HCT116 (cell line): ENCODE results near the gene RBM19. TPM values are rescaled to one million over a fixed set of nuclear protein-coding genes. Genes with fewer than 3 reads are reported as not detected.

Experiments
- ATAC-seq: fragments of 200-7000 bp; cut with Tn5 transposase; 2 replicates; pipeline ENCODE4 v1.9.1; 2020; ENCODE audit warnings: mild to moderate bottlenecking, moderate library complexity
- BruUV-seq: library from RNA; stranded (reverse); fragments of 400-500 nt; replicated peaks from 2 replicates; lab custom pipeline; 2021; lab: Mats Ljungman, UMichigan
- CTCF ChIA-PET: fragments of 300-600 bp; sonication (Branson Sonifier 250); formaldehyde crosslinking; loops from one replicate; lab custom pipeline; 2021; ENCODE audit warnings: antibody characterized with exemption; lab: Charles Lee
- POLR2A ChIA-PET: fragments of 300-600, 350-600 bp; sonication (Branson Sonifier 250); formaldehyde crosslinking; loops from one replicate; lab custom pipeline; 2021; ENCODE audit warnings: antibody characterized with exemption; lab: Charles Lee
- RAD21 ChIA-PET, 2 experiments: fragments of 300-600 bp; sonication (Branson Sonifier 250); formaldehyde crosslinking; loops; one replicate each; lab custom pipeline; 2023; ENCODE audit warnings: low total read pairs in 2 of 2; ENCODE audit not compliant: uncharacterized antibody in 2 of 2, unreplicated experiment in 2 of 2, low non-redundant PET in 1 of 2; lab: Charles Lee
- DNase-seq: peaks from one replicate; pipeline ENCODE4 v3.0.0-alpha.2; 2010; ENCODE audit warnings: low read depth, low spot score
- H2AFZ ChIP-seq: fragments of 200-600 bp; shearing (Covaris generic), sonication (generic); 2 replicates; pipeline ENCODE4 v1.6.1; 2017; ENCODE audit warnings: low read depth, mixed run types, mixed read lengths, antibody characterized with exemption, low read length; ENCODE audit not compliant: poor library complexity, severe bottlenecking
- H3K27ac ChIP-seq: 2 replicates; pipeline ENCODE4 v1.5.1; 2012; ENCODE audit warnings: low read depth, low read length
- H3K27me3 ChIP-seq: fragments of 200-600 bp; sonication (generic); 2 replicates; pipeline ENCODE4 v1.6.1; 2016; ENCODE audit warnings: mixed run types, low read length, mixed read lengths; ENCODE audit not compliant: insufficient read depth
- H3K36me3 ChIP-seq, 2 experiments: fragments of 200-500 bp in 1 of 2; fragments of 200-600 bp in 1 of 2; sonication (Bioruptor generic) in 1 of 2; sonication (generic) in 1 of 2; 2 replicates each; pipeline versions ENCODE4 v1.5.1 to v1.6.1; 2014 to 2016; ENCODE audit warnings: low read length in 2 of 2, inconsistent platforms in 1 of 2, mixed read lengths in 1 of 2, mixed run types in 1 of 2; ENCODE audit not compliant: insufficient read depth in 2 of 2, control insufficient read depth in 1 of 2
- H3K4me1 ChIP-seq, 2 experiments: fragments of 200-600 bp in 1 of 2; sonication (generic) in 1 of 2; 2 replicates each; pipeline versions ENCODE4 v1.5.1 to v1.6.1; 2012 to 2017; ENCODE audit warnings: low read length in 2 of 2, inconsistent platforms in 1 of 2, mild to moderate bottlenecking in 1 of 2, mixed read lengths in 1 of 2, mixed run types in 1 of 2, moderate library complexity in 1 of 2; ENCODE audit not compliant: insufficient read depth in 2 of 2, control insufficient read depth in 1 of 2
- H3K4me2 ChIP-seq: fragments of 200-600 bp; sonication (generic); 2 replicates; pipeline ENCODE4 v1.6.1; 2017; ENCODE audit warnings: mixed run types, low read length, mixed read lengths
- H3K4me3 ChIP-seq, 2 experiments: fragments of 200-600 bp in 1 of 2; sonication (generic) in 1 of 2; replicated peaks in 1 of 2; 2 replicates each; pipeline ENCODE4 v1.5.1; 2011 to 2016; ENCODE audit warnings: low read length in 2 of 2, control low read depth in 1 of 2, low read depth in 1 of 2, mild to moderate bottlenecking in 1 of 2, mixed read lengths in 1 of 2, mixed run types in 1 of 2
- H3K79me2 ChIP-seq: fragments of 200-600 bp; sonication (generic); 2 replicates; pipeline ENCODE4 v1.6.1; 2017; ENCODE audit warnings: mild to moderate bottlenecking, mixed run types, low read length, moderate library complexity, mixed read lengths; ENCODE audit not compliant: insufficient read depth
- H3K9ac ChIP-seq: fragments of 200-600 bp; sonication (generic); 2 replicates; pipeline ENCODE4 v1.6.1; 2016; ENCODE audit warnings: low read length, mixed read lengths
- H3K9me2 ChIP-seq: fragments of 200-600 bp; sonication (generic), shearing (Covaris generic); 2 replicates; pipeline ENCODE4 v1.6.1; 2017; ENCODE audit warnings: mixed run types, mild to moderate bottlenecking, moderate library complexity; ENCODE audit not compliant: insufficient read depth
- H3K9me3 ChIP-seq, 2 experiments: fragments of 200-500 bp in 1 of 2; fragments of 200-600 bp in 1 of 2; sonication (Bioruptor generic) in 1 of 2; sonication (generic) in 1 of 2; 2 replicates each; pipeline ENCODE4 v1.6.1; 2014 to 2017; ENCODE audit warnings: low read length in 2 of 2, mixed read lengths in 2 of 2, inconsistent platforms in 1 of 2, low read depth in 1 of 2, mild to moderate bottlenecking in 1 of 2, mixed run types in 1 of 2, moderate library complexity in 1 of 2; ENCODE audit not compliant: control insufficient read depth in 1 of 2, insufficient read depth in 1 of 2
- H4K20me1 ChIP-seq: fragments of 200-600 bp; sonication (generic), shearing (Covaris generic); 2 replicates; pipeline ENCODE4 v1.6.1; 2017; ENCODE audit warnings: mixed run types, mild to moderate bottlenecking, moderate library complexity; ENCODE audit not compliant: insufficient read depth
- CBX3 ChIP-seq: IDR thresholded peaks from 2 replicates; pipeline ENCODE4 v1.6.1; 2012; ENCODE audit warnings: low read depth
- ELF1 ChIP-seq: IDR thresholded peaks from 2 replicates; pipeline ENCODE4 v1.6.1; 2012; ENCODE audit warnings: low read depth, borderline replicate concordance
- FOSL1 ChIP-seq: IDR thresholded peaks from 2 replicates; pipeline ENCODE4 v1.6.1; 2012; ENCODE audit warnings: low read depth
- MAX ChIP-seq: IDR thresholded peaks from 2 replicates; pipeline ENCODE4 v1.6.1; 2012
- POLR2A ChIP-seq: IDR thresholded peaks from 2 replicates; pipeline ENCODE4 v1.7.0; 2011; ENCODE audit warnings: borderline replicate concordance; ENCODE audit not compliant: insufficient read depth, insufficient read length; ENCODE audit errors: extremely low read depth
- POLR2AphosphoS5 ChIP-seq: IDR thresholded peaks from 2 replicates; pipeline ENCODE4 v1.6.1; 2011; ENCODE audit warnings: mild to moderate bottlenecking, low read depth, low read length, moderate library complexity
- SIN3A ChIP-seq: IDR thresholded peaks from 2 replicates; pipeline ENCODE4 v1.6.1; 2012; ENCODE audit warnings: low read depth
- TCF7L2 ChIP-seq: IDR thresholded peaks from 2 replicates; pipeline ENCODE4 v1.7.0; 2011; ENCODE audit warnings: borderline replicate concordance, inconsistent platforms; ENCODE audit not compliant: insufficient read depth, insufficient read length; ENCODE audit errors: extremely low read depth
- ZFX ChIP-seq: fragments of 450-650 bp; IDR thresholded peaks from 2 replicates; pipeline ENCODE4 v1.6.1; 2017
- intact Hi-C: fragments of 100-400 bp; cut with micrococcal nuclease; formaldehyde crosslinking; loops from 2 replicates; pipeline ENCODE4 v1.10.0; 2022
- total RNA-seq: library from RNA; stranded (reverse); gene quantifications from one replicate; pipeline ENCODE4 v1.2.1, GENCODE V29; 2021; ENCODE audit not compliant: unreplicated experiment
- TF ChIP-seq, protein P1 (sequence below): IDR thresholded peaks from 2 replicates; pipeline ENCODE4 v1.6.1; 2012; ENCODE audit warnings: low read depth

RBM19 gene
- total RNA-seq, 1 experiment from 2014 or later: 30.7 TPM

- intact Hi-C loops: no loop called here
- Histone ChIP-seq H3K79me2 (no peaks in the 10 kb centered on the region), H4K20me1 (no peaks in the 10 kb centered on the region), H3K36me3 (no peaks in the 10 kb centered on the region), H3K4me3 (no peak overlapping the region), H3K4me2 (no peak overlapping the region), H3K9me3 (no peaks in the 10 kb centered on the region), H2AFZ (no peak overlapping the region), H3K27ac (no peak overlapping the region), H3K9ac (no peak overlapping the region), H3K4me1 (no peaks in the 10 kb centered on the region), H3K27me3 (no peaks in the 10 kb centered on the region), H3K9me2 (no peaks in the 10 kb centered on the region)
- no TSS peak for BruUV-seq
- no peak for DNase-seq
- CTCF ChIA-PET: no interaction called here
- ATAC-seq: no peak
- RAD21 ChIA-PET: no interaction called here
- TF ChIP-seq, protein P1, sequence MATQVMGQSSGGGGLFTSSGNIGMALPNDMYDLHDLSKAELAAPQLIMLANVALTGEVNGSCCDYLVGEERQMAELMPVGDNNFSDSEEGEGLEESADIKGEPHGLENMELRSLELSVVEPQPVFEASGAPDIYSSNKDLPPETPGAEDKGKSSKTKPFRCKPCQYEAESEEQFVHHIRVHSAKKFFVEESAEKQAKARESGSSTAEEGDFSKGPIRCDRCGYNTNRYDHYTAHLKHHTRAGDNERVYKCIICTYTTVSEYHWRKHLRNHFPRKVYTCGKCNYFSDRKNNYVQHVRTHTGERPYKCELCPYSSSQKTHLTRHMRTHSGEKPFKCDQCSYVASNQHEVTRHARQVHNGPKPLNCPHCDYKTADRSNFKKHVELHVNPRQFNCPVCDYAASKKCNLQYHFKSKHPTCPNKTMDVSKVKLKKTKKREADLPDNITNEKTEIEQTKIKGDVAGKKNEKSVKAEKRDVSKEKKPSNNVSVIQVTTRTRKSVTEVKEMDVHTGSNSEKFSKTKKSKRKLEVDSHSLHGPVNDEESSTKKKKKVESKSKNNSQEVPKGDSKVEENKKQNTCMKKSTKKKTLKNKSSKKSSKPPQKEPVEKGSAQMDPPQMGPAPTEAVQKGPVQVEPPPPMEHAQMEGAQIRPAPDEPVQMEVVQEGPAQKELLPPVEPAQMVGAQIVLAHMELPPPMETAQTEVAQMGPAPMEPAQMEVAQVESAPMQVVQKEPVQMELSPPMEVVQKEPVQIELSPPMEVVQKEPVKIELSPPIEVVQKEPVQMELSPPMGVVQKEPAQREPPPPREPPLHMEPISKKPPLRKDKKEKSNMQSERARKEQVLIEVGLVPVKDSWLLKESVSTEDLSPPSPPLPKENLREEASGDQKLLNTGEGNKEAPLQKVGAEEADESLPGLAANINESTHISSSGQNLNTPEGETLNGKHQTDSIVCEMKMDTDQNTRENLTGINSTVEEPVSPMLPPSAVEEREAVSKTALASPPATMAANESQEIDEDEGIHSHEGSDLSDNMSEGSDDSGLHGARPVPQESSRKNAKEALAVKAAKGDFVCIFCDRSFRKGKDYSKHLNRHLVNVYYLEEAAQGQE: no peak
- TF ChIP-seq TCF7L2 (no peak), POLR2AphosphoS5 (no peak), MAX (no peak), POLR2A (no peak), ELF1 (no peak), SIN3A (no peak), CBX3 (no peak), FOSL1 (no peak), ZFX (no peak)
- POLR2A ChIA-PET: no interaction called here
Observed at GRCh38 chr12:113900716-113901115, 65.4 kb downstream of the RBM19 start.
